ENCODE results near the gene DBN1. TPM values are rescaled to one million over a fixed set of nuclear protein-coding genes. Genes with fewer than 3 reads are reported as not detected.

Gene DBN1
- total and polyA plus RNA-seq, 9 of the 15 experiments (the other 6 are each of a cell fraction or from before 2014, with no cell fraction given), result 0.25 to 87.2 (median 27.9) TPM

DNA sequence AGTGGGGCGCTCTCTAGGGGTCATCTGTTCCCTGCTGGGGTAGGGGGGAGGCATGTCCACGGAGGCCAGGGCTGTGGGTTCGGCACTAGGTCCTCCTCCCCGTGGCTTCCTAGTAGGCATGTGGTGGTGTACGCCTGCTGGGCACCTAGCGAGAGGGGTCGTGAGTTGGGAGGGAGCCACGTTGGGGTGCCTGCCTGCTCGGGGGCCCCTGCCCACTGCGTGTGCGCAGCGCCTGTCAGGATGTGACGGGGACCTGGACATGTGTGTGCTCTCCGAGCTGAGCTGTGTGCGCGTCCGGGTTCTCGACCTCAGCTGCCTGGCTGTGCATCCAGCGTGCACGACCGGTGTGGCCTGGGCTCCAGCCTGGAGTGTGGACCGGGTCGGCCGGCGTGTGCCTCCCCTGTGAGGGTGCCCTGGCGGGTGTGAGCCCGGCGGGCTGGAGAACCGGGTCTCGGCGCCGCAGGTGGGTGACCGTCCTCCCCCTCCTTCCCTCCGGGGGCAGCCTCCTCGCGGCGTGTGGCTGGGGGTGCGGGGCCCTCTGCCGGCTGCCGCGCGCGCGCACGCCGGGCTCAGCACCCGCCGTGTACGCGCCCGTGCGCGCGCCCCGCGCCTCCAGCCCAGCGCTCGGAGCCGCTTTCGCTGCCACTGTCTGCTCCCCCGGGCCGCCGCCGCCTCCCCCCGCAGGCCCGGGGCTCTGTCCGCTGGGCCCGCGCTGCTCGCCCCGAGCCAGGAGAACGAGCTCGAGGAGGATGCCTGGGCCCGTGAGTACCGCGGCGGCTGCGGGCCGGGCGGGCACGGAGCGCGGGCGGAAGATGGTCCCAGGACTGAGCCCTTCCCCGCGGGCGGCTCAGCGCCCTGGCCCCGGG is 27.0 kb downstream of the DBN1 start, which contains the start of gene PRR7 (continued):
- peak; percentile 77 for TF ChIP-seq SP1 (CRISPR knock-in tag; IDR thresholded peaks at IDR 0.05)
- TF ChIP-seq, protein P1, sequence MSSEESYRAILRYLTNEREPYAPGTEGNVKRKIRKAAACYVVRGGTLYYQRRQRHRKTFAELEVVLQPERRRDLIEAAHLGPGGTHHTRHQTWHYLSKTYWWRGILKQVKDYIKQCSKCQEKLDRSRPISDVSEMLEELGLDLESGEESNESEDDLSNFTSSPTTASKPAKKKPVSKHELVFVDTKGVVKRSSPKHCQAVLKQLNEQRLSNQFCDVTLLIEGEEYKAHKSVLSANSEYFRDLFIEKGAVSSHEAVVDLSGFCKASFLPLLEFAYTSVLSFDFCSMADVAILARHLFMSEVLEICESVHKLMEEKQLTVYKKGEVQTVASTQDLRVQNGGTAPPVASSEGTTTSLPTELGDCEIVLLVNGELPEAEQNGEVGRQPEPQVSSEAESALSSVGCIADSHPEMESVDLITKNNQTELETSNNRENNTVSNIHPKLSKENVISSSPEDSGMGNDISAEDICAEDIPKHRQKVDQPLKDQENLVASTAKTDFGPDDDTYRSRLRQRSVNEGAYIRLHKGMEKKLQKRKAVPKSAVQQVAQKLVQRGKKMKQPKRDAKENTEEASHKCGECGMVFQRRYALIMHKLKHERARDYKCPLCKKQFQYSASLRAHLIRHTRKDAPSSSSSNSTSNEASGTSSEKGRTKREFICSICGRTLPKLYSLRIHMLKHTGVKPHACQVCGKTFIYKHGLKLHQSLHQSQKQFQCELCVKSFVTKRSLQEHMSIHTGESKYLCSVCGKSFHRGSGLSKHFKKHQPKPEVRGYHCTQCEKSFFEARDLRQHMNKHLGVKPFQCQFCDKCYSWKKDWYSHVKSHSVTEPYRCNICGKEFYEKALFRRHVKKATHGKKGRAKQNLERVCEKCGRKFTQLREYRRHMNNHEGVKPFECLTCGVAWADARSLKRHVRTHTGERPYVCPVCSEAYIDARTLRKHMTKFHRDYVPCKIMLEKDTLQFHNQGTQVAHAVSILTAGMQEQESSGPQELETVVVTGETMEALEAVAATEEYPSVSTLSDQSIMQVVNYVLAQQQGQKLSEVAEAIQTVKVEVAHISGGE (CRISPR knock-in tag; IDR thresholded peaks at IDR 0.05), result no peak
- no peak for TF ChIP-seq ARNT (IDR thresholded peaks at IDR 0.05)
- TF ChIP-seq, protein P2, sequence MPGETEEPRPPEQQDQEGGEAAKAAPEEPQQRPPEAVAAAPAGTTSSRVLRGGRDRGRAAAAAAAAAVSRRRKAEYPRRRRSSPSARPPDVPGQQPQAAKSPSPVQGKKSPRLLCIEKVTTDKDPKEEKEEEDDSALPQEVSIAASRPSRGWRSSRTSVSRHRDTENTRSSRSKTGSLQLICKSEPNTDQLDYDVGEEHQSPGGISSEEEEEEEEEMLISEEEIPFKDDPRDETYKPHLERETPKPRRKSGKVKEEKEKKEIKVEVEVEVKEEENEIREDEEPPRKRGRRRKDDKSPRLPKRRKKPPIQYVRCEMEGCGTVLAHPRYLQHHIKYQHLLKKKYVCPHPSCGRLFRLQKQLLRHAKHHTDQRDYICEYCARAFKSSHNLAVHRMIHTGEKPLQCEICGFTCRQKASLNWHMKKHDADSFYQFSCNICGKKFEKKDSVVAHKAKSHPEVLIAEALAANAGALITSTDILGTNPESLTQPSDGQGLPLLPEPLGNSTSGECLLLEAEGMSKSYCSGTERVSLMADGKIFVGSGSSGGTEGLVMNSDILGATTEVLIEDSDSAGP (CRISPR knock-in tag; IDR thresholded peaks at IDR 0.05), result no peak; the same call in 1 of the 2 replicates
- no peak for TF ChIP-seq DLX4 (CRISPR knock-in tag; IDR thresholded peaks at IDR 0.05)
- TF ChIP-seq ZNF316 (IDR thresholded peaks at IDR 0.05), result no peak
- TF ChIP-seq HDAC6 (IDR thresholded peaks at IDR 0.05; ENCODE audit: low read depth, low read length), result peak; percentile 48; the same call in 1 of the 2 replicates
- TF ChIP-seq ZNF449 (CRISPR knock-in tag; IDR thresholded peaks at IDR 0.05), result no peak
- no peak for TF ChIP-seq PYGO2 (tag; IDR thresholded peaks at IDR 0.05)
- TF ChIP-seq, protein P3, sequence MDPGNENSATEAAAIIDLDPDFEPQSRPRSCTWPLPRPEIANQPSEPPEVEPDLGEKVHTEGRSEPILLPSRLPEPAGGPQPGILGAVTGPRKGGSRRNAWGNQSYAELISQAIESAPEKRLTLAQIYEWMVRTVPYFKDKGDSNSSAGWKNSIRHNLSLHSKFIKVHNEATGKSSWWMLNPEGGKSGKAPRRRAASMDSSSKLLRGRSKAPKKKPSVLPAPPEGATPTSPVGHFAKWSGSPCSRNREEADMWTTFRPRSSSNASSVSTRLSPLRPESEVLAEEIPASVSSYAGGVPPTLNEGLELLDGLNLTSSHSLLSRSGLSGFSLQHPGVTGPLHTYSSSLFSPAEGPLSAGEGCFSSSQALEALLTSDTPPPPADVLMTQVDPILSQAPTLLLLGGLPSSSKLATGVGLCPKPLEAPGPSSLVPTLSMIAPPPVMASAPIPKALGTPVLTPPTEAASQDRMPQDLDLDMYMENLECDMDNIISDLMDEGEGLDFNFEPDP (CRISPR knock-in tag; IDR thresholded peaks at IDR 0.05), result no peak
- TF ChIP-seq, protein P4, sequence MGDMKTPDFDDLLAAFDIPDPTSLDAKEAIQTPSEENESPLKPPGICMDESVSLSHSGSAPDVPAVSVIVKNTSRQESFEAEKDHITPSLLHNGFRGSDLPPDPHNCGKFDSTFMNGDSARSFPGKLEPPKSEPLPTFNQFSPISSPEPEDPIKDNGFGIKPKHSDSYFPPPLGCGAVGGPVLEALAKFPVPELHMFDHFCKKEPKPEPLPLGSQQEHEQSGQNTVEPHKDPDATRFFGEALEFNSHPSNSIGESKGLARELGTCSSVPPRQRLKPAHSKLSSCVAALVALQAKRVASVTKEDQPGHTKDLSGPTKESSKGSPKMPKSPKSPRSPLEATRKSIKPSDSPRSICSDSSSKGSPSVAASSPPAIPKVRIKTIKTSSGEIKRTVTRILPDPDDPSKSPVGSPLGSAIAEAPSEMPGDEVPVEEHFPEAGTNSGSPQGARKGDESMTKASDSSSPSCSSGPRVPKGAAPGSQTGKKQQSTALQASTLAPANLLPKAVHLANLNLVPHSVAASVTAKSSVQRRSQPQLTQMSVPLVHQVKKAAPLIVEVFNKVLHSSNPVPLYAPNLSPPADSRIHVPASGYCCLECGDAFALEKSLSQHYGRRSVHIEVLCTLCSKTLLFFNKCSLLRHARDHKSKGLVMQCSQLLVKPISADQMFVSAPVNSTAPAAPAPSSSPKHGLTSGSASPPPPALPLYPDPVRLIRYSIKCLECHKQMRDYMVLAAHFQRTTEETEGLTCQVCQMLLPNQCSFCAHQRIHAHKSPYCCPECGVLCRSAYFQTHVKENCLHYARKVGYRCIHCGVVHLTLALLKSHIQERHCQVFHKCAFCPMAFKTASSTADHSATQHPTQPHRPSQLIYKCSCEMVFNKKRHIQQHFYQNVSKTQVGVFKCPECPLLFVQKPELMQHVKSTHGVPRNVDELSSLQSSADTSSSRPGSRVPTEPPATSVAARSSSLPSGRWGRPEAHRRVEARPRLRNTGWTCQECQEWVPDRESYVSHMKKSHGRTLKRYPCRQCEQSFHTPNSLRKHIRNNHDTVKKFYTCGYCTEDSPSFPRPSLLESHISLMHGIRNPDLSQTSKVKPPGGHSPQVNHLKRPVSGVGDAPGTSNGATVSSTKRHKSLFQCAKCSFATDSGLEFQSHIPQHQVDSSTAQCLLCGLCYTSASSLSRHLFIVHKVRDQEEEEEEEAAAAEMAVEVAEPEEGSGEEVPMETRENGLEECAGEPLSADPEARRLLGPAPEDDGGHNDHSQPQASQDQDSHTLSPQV (IDR thresholded peaks at IDR 0.05), result no peak
- no peak for TF ChIP-seq E2F3 (CRISPR knock-in tag; IDR thresholded peaks at IDR 0.05)
- no peak for TF ChIP-seq TSC22D4 (tag; IDR thresholded peaks at IDR 0.05)

Data from K562 (cell line).